K562 (cell line): ENCODE results near the gene LRCH1. TPM values are rescaled to one million over a fixed set of nuclear protein-coding genes. Genes with fewer than 3 reads are reported as not detected.

Source experiments
- ATAC-seq: fragments of 200-7000 bp; cut with Tn5 transposase; 3 replicates; pipeline ENCODE4 v1.9.1; 2020; ENCODE audit warnings: moderate library complexity
- BruUV-seq: library from RNA; stranded (reverse); fragments of 400-500 nt; replicated peaks from 2 replicates; lab custom pipeline; 2021; lab: Mats Ljungman, UMichigan
- CTCF ChIA-PET: fragments of 300-600 bp; formaldehyde crosslinking; extraction: SDS; loops from one replicate; lab custom pipeline; 2021; ENCODE audit warnings: low intra/inter-chr PET ratio; lab: Yijun Ruan, JAX
- POLR2A ChIA-PET: fragments of 300-600, 350-650 bp; sonication (Branson Sonifier 250); formaldehyde crosslinking; extraction: SDS; loops from one replicate; lab custom pipeline; 2021; ENCODE audit warnings: antibody characterized with exemption, inconsistent platforms; lab: Yijun Ruan, JAX
- DNase-seq, 4 experiments: peaks; one replicate each; pipeline versions ENCODE4 v3.0.0 to v3.0.0-alpha.2; 2011 to 2018; ENCODE audit warnings: low spot score in 3 of 4, mixed read lengths in 3 of 4; ENCODE audit errors: extremely low read depth in 1 of 4
- FAIRE-seq: peaks from 2 replicates; lab custom pipeline; 2011; peaks lifted over from hg19 to GRCh38; lab: Jason Lieb, UNC
- H2AFZ ChIP-seq: 2 replicates; pipeline ENCODE4 v1.6.0; 2011; ENCODE audit warnings: low read depth, low read length, control low read depth, inconsistent platforms
- H3K27ac ChIP-seq: fragments of 200-600 bp; 3 replicates; pipeline ENCODE4 v1.8.0; 2011; ENCODE audit warnings: low read depth, mild to moderate bottlenecking, control low read depth, inconsistent platforms, low read length, moderate library complexity, mixed read lengths; ENCODE audit errors: extremely low read depth
- H3K27me3 ChIP-seq, 2 experiments: fragments of 300-600 bp in 1 of 2; 2 replicates in 1 of 2; 3 replicates in 1 of 2; pipeline versions ENCODE4 v1.6.0 to v1.8.0; 2011; ENCODE audit warnings: inconsistent platforms in 2 of 2, low read length in 2 of 2, mild to moderate bottlenecking in 1 of 2, mixed read lengths in 1 of 2, moderate library complexity in 1 of 2; ENCODE audit not compliant: control insufficient read depth in 2 of 2, insufficient read depth in 2 of 2
- H3K36me3 ChIP-seq: fragments of 300-600 bp; 3 replicates; pipeline ENCODE4 v1.8.0; 2011; ENCODE audit warnings: mild to moderate bottlenecking, low read length, inconsistent platforms; ENCODE audit not compliant: control insufficient read depth, insufficient read depth
- H3K4me1 ChIP-seq, 2 experiments: fragments of 200-600 bp in 1 of 2; replicated peaks in 1 of 2; 2 replicates in 1 of 2; 3 replicates in 1 of 2; pipeline versions ENCODE4 v1.5.1 to v1.8.0; 2011; ENCODE audit warnings: inconsistent platforms in 2 of 2, low read length in 2 of 2, mild to moderate bottlenecking in 1 of 2, mixed read lengths in 1 of 2, moderate library complexity in 1 of 2; ENCODE audit not compliant: control insufficient read depth in 2 of 2, insufficient read depth in 2 of 2
- H3K4me2 ChIP-seq: 2 replicates; pipeline ENCODE4 v1.6.1; 2011; ENCODE audit warnings: low read length, control low read depth, inconsistent platforms, mixed read lengths; ENCODE audit not compliant: insufficient read depth
- H3K4me3 ChIP-seq: fragments of 200-600 bp; sonication (generic), shearing (Covaris generic); 2 replicates; pipeline ENCODE4 v1.5.1; 2016; ENCODE audit warnings: control low read depth, inconsistent platforms
- H3K79me2 ChIP-seq: fragments of 200-600 bp; 3 replicates; pipeline ENCODE4 v1.8.0; 2011; ENCODE audit warnings: low read length, inconsistent platforms; ENCODE audit not compliant: control insufficient read depth, insufficient read depth
- H3K9ac ChIP-seq, 2 experiments: 2 replicates each; pipeline versions ENCODE4 v1.6.0 to v1.6.1; 2011; ENCODE audit warnings: low read depth in 2 of 2, low read length in 2 of 2, control low read depth in 1 of 2, inconsistent platforms in 1 of 2, mild to moderate bottlenecking in 1 of 2, mixed read lengths in 1 of 2; ENCODE audit not compliant: insufficient read depth in 1 of 2
- H3K9me1 ChIP-seq: one replicate; pipeline ENCODE4 v1.6.0; 2011; ENCODE audit warnings: inconsistent platforms, mild to moderate bottlenecking, low read length, moderate library complexity; ENCODE audit not compliant: control insufficient read depth, insufficient read depth
- H3K9me3 ChIP-seq: replicated peaks from 2 replicates; pipeline ENCODE4 v1.5.1; 2011; ENCODE audit warnings: low read depth, low read length, inconsistent platforms; ENCODE audit not compliant: control insufficient read depth, insufficient read depth
- H4K20me1 ChIP-seq: replicated peaks from 2 replicates; pipeline ENCODE4 v1.6.1; 2011; ENCODE audit warnings: low read length, inconsistent platforms, mixed read lengths; ENCODE audit not compliant: control insufficient read depth, insufficient read depth
- ATF7 ChIP-seq: fragments of 450-650 bp; IDR thresholded peaks from 2 replicates; pipeline ENCODE4 v1.7.1; 2014; ENCODE audit warnings: mild to moderate bottlenecking, moderate library complexity
- BACH1 ChIP-seq: fragments of 200-800 bp; sonication (Bioruptor generic); IDR thresholded peaks from 2 replicates; pipeline ENCODE4 v1.6.1; 2016; ENCODE audit warnings: missing genetic modification characterization, missing compliant biosample characterization
- CTBP1 ChIP-seq: fragments of 450-650 bp; IDR thresholded peaks from 2 replicates; pipeline ENCODE4 v1.6.1; 2016; ENCODE audit warnings: borderline replicate concordance
- HNRNPLL ChIP-seq: fragments of 200-400 bp; formaldehyde crosslinking; IDR thresholded peaks from 2 replicates; pipeline ENCODE4 v1.6.1; 2017; ENCODE audit warnings: low read length, low read depth, mild to moderate bottlenecking; ENCODE audit not compliant: poor library complexity, severe bottlenecking
- NRF1 ChIP-seq, 2 experiments: fragments of 450-650 bp; IDR thresholded peaks in 1 of 2; conservative IDR thresholded peaks in 1 of 2; 2 replicates each; pipeline ENCODE4 v1.6.1; 2014; ENCODE audit warnings: mild to moderate bottlenecking in 2 of 2
- POLR2B ChIP-seq: fragments of 450-650 bp; IDR thresholded peaks from 2 replicates; pipeline ENCODE4 v1.6.1; 2018; ENCODE audit warnings: low read depth; ENCODE audit not compliant: partially characterized antibody
- RBBP5 ChIP-seq: fragments of 200-600 bp; sonication (generic); IDR thresholded peaks from 2 replicates; pipeline ENCODE4 v1.6.1; 2012; ENCODE audit warnings: borderline replicate concordance, mild to moderate bottlenecking, low read length, control low read depth, inconsistent platforms; ENCODE audit not compliant: insufficient read depth, poor library complexity, severe bottlenecking
- SMARCE1 ChIP-seq: fragments of 450-650 bp; IDR thresholded peaks from 2 replicates; pipeline ENCODE4 v1.7.1; 2016; ENCODE audit warnings: mild to moderate bottlenecking
- TEAD4 ChIP-seq, 2 experiments: sonication (generic) in 1 of 2; formaldehyde crosslinking in 1 of 2; IDR thresholded peaks; 2 replicates each; pipeline versions ENCODE4 v1.6.1 to v1.8.0; 2012 to 2022; ENCODE audit warnings: borderline replicate concordance in 1 of 2, inconsistent platforms in 1 of 2, low read length in 1 of 2, mild to moderate bottlenecking in 1 of 2, missing genetic modification reagents in 1 of 2
- TRIM24 ChIP-seq, 2 experiments: fragments of 450-650 bp; IDR thresholded peaks; 2 replicates each; pipeline ENCODE4 v1.6.1; 2016
- U2AF2 ChIP-seq: fragments of 200-400 bp; formaldehyde crosslinking; optimal IDR thresholded peaks from 2 replicates; pipeline ENCODE3; 2017; ENCODE audit warnings: low read depth, mild to moderate bottlenecking, low read length
- ZNF316 ChIP-seq: fragments of 450-650 bp; IDR thresholded peaks from 2 replicates; pipeline ENCODE4 v1.6.1; 2016
- ZNF384 ChIP-seq: IDR thresholded peaks from 2 replicates; pipeline ENCODE4 v1.6.1; 2012; ENCODE audit warnings: low read depth, low read length, improper control_type of control experiment
- WGBS: fragments of 100-300 bp; shearing (Covaris generic); methylation state at CpG from one replicate; pipeline ENCODE4 v1.1.6; 2016; ENCODE audit warnings: low coverage, mixed read lengths; ENCODE audit not compliant: insufficient coverage; ENCODE audit errors: missing lambda C conversion rate; 5-methylcytosine and 5-hydroxymethylcytosine counted together
- in situ Hi-C: fragments of 300-500 bp; cut with MboI; formaldehyde crosslinking; loops from 4 replicates; pipeline ENCODE4 v1.15.0; 2018; ENCODE audit warnings: inconsistent platforms, mixed read lengths
- intact Hi-C: fragments of 100-400 bp; cut with micrococcal nuclease; formaldehyde crosslinking; loops from 2 replicates; pipeline ENCODE4 v1.14.2; 2022
- polyA plus RNA-seq, 8 experiments: library from polyadenylated mRNA; depleted of rRNA in 4 of 8; stranded (reverse) in 5 of 8; unstranded in 3 of 8; fragments of >200 nt; fragmentation: Nextera tagmentation in 2 of 8; fragmentation: Illumina TruSeq in 1 of 8; extraction: Ambion mirVana in 2 of 8; extraction: Trizol in 1 of 8; gene quantifications; 2 replicates each; pipeline versions ENCODE4 v1.2.1 to v1.2.3, GENCODE V29; 2011 to 2014; ENCODE audit warnings: inconsistent platforms in 1 of 8, missing spikeins in 1 of 8
- total RNA-seq, 7 experiments: library from RNA; depleted of rRNA in 6 of 7; stranded (reverse); fragments of >200 nt in 6 of 7; fragmentation: Illumina TruSeq in 2 of 7; extraction: Trizol in 2 of 7; gene quantifications; 2 replicates each; pipeline versions ENCODE4 v1.2.1 to v1.2.3, GENCODE V29; 2011 to 2021; ENCODE audit warnings: low replicate concordance in 1 of 7

Gene LRCH1
- total and polyA plus RNA-seq, 9 of the 15 experiments (the other 6 are each of a cell fraction or from before 2014, with no cell fraction given), result 1.1 to 6.8 (median 3.7) TPM

DNA sequence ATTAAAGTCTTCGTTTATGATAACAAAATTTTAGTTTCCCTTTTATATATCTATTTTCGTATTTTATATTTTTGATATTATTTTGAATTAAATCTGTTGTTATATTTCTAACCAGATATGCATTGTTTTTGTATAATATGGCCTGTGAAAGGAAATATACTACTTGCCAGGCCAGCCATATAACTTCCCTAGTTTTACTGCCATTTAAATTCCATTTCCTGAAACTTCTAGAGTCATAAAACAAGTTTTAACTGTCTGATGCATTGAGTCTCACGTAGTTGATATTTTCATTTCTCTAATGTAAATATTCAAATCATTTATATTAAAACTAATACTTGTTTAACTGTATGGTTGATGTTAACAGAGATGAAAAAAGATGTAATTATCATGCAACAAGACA, 230.5 kb downstream of the LRCH1 start:
- no peaks in the 10 kb centered on the region for H3K9me1 ChIP-seq
- H2AFZ ChIP-seq, result no peak overlapping the region
- no peaks in the 10 kb centered on the region for H4K20me1 ChIP-seq
- in situ Hi-C loops (no loop called here), intact Hi-C loops (no loop called here)
- H3K9me3 ChIP-seq, result no peaks in the 10 kb centered on the region
- no peak overlapping the region for H3K4me3 ChIP-seq
- TF ChIP-seq BACH1 (tag) (no peak), SMARCE1 (no peak), ZNF316 (no peak), ATF7 (no peak), TRIM24 (IDR thresholded peaks at IDR 0.05) (no peak), RBBP5 (no peak), TEAD4 (IDR thresholded peaks at IDR 0.05; ENCODE audit: low read length) (no peak), TEAD4 (CRISPR knock-in tag; IDR thresholded peaks at IDR 0.05; ENCODE audit: borderline replicate concordance) (no peak), POLR2B (no peak), U2AF2 (no peak), NRF1 (conservative IDR thresholded peaks at IDR 0.05 in 1 of 2, IDR thresholded peaks at IDR 0.05 in 1 of 2) (no peak), HNRNPLL (no peak), CTBP1 (no peak), ZNF384 (no peak)
- ATAC-seq (no peak), DNase-seq (no peak), FAIRE-seq (no peak)
- ChIA-PET CTCF (no interaction called here), POLR2A (no interaction called here)
- H3K79me2 ChIP-seq, result no peaks in the 10 kb centered on the region
- H3K27me3 ChIP-seq, result no peaks in the 10 kb centered on the region
- peaks cover 88% of the 10 kb centered on the region for H3K36me3 ChIP-seq
- H3K27ac ChIP-seq, result no peak overlapping the region
- no peaks in the 10 kb centered on the region for H3K4me1 ChIP-seq
- H3K9ac ChIP-seq, result no peak overlapping the region
- BruUV-seq, result no TSS peak
- 84% methylated on average over 3 of the region's 3 CpGs for WGBS
- H3K4me2 ChIP-seq, result no peak overlapping the region
